MM.1S (cell line): ENCODE measurements around the gene DPP6.

Source experiments
- DNase-seq: peaks from one replicate; pipeline ENCODE4 v3.0.0-alpha.2; 2015
- H2AFZ ChIP-seq: fragments of 300-600 bp; sonication (generic); 2 replicates; pipeline ENCODE4 v1.6.0; 2016; ENCODE audit warnings: antibody characterized with exemption, low read length
- H3F3A ChIP-seq: fragments of 300-600 bp; sonication (generic); 2 replicates; pipeline ENCODE4 v1.6.1; 2016; ENCODE audit warnings: mild to moderate bottlenecking, antibody characterized with exemption, low read length, moderate library complexity, mixed read lengths; ENCODE audit not compliant: insufficient read depth
- H3K27ac ChIP-seq: fragments of 300-600 bp; sonication (generic); 2 replicates; pipeline ENCODE4 v1.5.1; 2016; ENCODE audit warnings: mild to moderate bottlenecking, low read length
- H3K27me3 ChIP-seq: fragments of 300-600 bp; sonication (generic); replicated peaks from 2 replicates; pipeline ENCODE4 v1.6.0; 2016; ENCODE audit warnings: low read length; ENCODE audit not compliant: insufficient read depth
- H3K36me3 ChIP-seq: fragments of 300-600 bp; sonication (generic); replicated peaks from 2 replicates; pipeline ENCODE4 v1.6.1; 2016; ENCODE audit warnings: mild to moderate bottlenecking, low read length, mixed read lengths; ENCODE audit not compliant: insufficient read depth
- H3K4me1 ChIP-seq: fragments of 300-600 bp; sonication (generic); 2 replicates; pipeline ENCODE4 v1.6.1; 2016; ENCODE audit warnings: low read length, mixed read lengths
- H3K4me2 ChIP-seq: fragments of 300-600 bp; sonication (generic); 2 replicates; pipeline ENCODE4 v1.6.0; 2016; ENCODE audit warnings: low read depth, low read length
- H3K4me3 ChIP-seq: fragments of 300-600 bp; sonication (generic); 2 replicates; pipeline ENCODE4 v1.5.1; 2016; ENCODE audit warnings: low read length, mixed read lengths
- H3K79me2 ChIP-seq: fragments of 300-600 bp; sonication (generic); 2 replicates; pipeline ENCODE4 v1.6.1; 2016; ENCODE audit warnings: mixed run types, low read length, mixed read lengths
- H3K9ac ChIP-seq: fragments of 300-600 bp; sonication (generic); 2 replicates; pipeline ENCODE4 v1.6.1; 2016; ENCODE audit warnings: low read length, mixed read lengths
- H3K9me2 ChIP-seq: fragments of 300-600 bp; sonication (generic); replicated peaks from 2 replicates; pipeline ENCODE4 v1.6.1; 2016; ENCODE audit warnings: mild to moderate bottlenecking, low read length, mixed read lengths; ENCODE audit not compliant: insufficient read depth
- H3K9me3 ChIP-seq: fragments of 300-600 bp; sonication (generic); replicated peaks from 2 replicates; pipeline ENCODE4 v1.6.1; 2016; ENCODE audit warnings: mild to moderate bottlenecking, low read length, mixed read lengths; ENCODE audit not compliant: insufficient read depth
- H4K20me1 ChIP-seq: fragments of 300-600 bp; sonication (generic); 2 replicates; pipeline ENCODE4 v1.6.1; 2016; ENCODE audit warnings: mild to moderate bottlenecking, low read length, moderate library complexity, mixed read lengths; ENCODE audit not compliant: insufficient read depth
- CTCF ChIP-seq: fragments of 300-600 bp; sonication (generic); IDR thresholded peaks from 2 replicates; pipeline ENCODE4 v1.5.1; 2016; ENCODE audit warnings: antibody characterized with exemption, low read length, mixed read lengths
- EZH2 ChIP-seq: fragments of 300-600 bp; sonication (generic); optimal IDR thresholded peaks from 2 replicates; pipeline ENCODE3; 2017; ENCODE audit warnings: low read depth, mild to moderate bottlenecking, antibody characterized with exemption, low read length, mixed read lengths
- EZH2phosphoT487 ChIP-seq: fragments of 300-600 bp; sonication (generic); IDR thresholded peaks from 2 replicates; pipeline ENCODE4 v1.6.1; 2018; ENCODE audit warnings: antibody characterized with exemption, low read length

Gene DPP6

GRCh38 chr7:154680894-154681659 lies 628.9 kb downstream of the DPP6 start:
- no peaks in the 10 kb centered on the region for H3K4me1 ChIP-seq
- no peaks in the 10 kb centered on the region for H3K27me3 ChIP-seq
- no peak overlapping the region for H3K27ac ChIP-seq
- no peaks in the 10 kb centered on the region for H3K36me3 ChIP-seq
- H3K4me3 ChIP-seq: no peak overlapping the region
- TF ChIP-seq EZH2phosphoT487: no peak
- no peak for DNase-seq
- no peak overlapping the region for H2AFZ ChIP-seq
- H3K9ac ChIP-seq: no peak overlapping the region
- H4K20me1 ChIP-seq: no peaks in the 10 kb centered on the region
- H3K9me2 ChIP-seq: no peaks in the 10 kb centered on the region
- no peaks in the 10 kb centered on the region for H3F3A ChIP-seq
- H3K79me2 ChIP-seq: no peaks in the 10 kb centered on the region
- H3K9me3 ChIP-seq: no peaks in the 10 kb centered on the region
- H3K4me2 ChIP-seq: no peak overlapping the region

DNA sequence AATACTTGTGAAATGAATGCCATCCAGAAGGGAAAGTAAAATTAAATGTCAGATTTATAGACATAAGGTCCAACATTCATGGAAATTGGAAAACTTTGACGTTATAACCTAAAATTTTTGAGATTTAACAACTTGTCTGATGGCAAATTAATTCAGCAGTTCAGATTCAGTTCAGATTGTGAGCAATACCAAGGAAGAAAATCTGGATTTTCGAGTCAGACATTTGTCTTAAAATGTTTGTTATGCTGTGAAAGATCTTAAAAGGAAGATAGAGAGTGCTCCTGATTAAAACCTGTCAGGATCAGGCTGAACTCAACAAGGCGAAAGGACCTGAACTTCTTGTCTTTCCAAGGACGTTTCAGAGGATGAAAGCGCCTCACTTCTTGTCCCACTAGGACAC lies 629.8 kb downstream of the DPP6 start:
- Histone ChIP-seq H3K27me3 (no peaks in the 10 kb centered on the region), H3K4me3 (no peak overlapping the region), H3K9ac (no peak overlapping the region), H3F3A (no peaks in the 10 kb centered on the region), H3K27ac (no peak overlapping the region), H3K9me3 (no peaks in the 10 kb centered on the region), H3K79me2 (no peaks in the 10 kb centered on the region), H3K9me2 (no peaks in the 10 kb centered on the region), H3K4me2 (no peak overlapping the region), H4K20me1 (no peaks in the 10 kb centered on the region), H2AFZ (no peak overlapping the region), H3K4me1 (no peaks in the 10 kb centered on the region), H3K36me3 (no peaks in the 10 kb centered on the region)
- no peak for DNase-seq
- no peak for TF ChIP-seq EZH2
- no peak for TF ChIP-seq EZH2phosphoT487
- TF ChIP-seq CTCF: no peak

- TF ChIP-seq EZH2phosphoT487: no peak
- H3K27ac ChIP-seq: no peak overlapping the region
- no peak for DNase-seq
- no peaks in the 10 kb centered on the region for H3K27me3 ChIP-seq
- no peaks in the 10 kb centered on the region for H3K9me3 ChIP-seq
- no peak overlapping the region for H3K9ac ChIP-seq
- no peak overlapping the region for H3K4me3 ChIP-seq
- H3K9me2 ChIP-seq: no peaks in the 10 kb centered on the region
- no peak overlapping the region for H2AFZ ChIP-seq
- no peaks in the 10 kb centered on the region for H3F3A ChIP-seq
- no peaks in the 10 kb centered on the region for H3K79me2 ChIP-seq
- H3K36me3 ChIP-seq: no peaks in the 10 kb centered on the region
- H3K4me2 ChIP-seq: no peak overlapping the region
- H3K4me1 ChIP-seq: no peaks in the 10 kb centered on the region
- no peaks in the 10 kb centered on the region for H4K20me1 ChIP-seq
Observed at GRCh38 chr7:154684666-154685563, 632.7 kb downstream of the DPP6 start.

DNA sequence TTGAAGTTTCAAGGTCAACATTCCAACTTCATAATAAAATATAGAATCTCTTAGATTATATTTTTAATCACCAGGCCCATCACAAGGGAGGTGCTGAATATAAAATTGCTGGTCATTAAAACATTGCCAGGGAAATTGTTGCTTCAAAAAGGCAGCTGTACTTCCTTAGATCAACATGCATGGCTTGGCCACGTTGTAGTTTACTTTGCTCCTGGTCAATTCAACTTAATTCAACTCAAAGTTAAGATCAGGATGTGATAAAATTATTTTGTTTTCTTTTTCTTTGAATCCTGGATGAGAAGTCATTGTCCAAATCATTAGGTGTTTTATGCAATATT lies 633.3 kb downstream of the DPP6 start:
- no peak overlapping the region for H2AFZ ChIP-seq
- no peak overlapping the region for H3K4me3 ChIP-seq
- no peaks in the 10 kb centered on the region for H3K79me2 ChIP-seq
- no peak for DNase-seq
- H3K4me1 ChIP-seq: no peaks in the 10 kb centered on the region
- no peaks in the 10 kb centered on the region for H3K36me3 ChIP-seq
- H3K27ac ChIP-seq: no peak overlapping the region
- no peak overlapping the region for H3K4me2 ChIP-seq
- TF ChIP-seq EZH2 (no peak), EZH2phosphoT487 (no peak), CTCF (no peak)
- no peaks in the 10 kb centered on the region for H3F3A ChIP-seq
- H3K9me3 ChIP-seq: no peaks in the 10 kb centered on the region
- H3K9me2 ChIP-seq: no peaks in the 10 kb centered on the region
- no peaks in the 10 kb centered on the region for H4K20me1 ChIP-seq
- no peak overlapping the region for H3K9ac ChIP-seq
- no peaks in the 10 kb centered on the region for H3K27me3 ChIP-seq
